Stimulated activated CD8-positive, alpha-beta memory T cell treated with anti-CD3 and anti-CD28 coated beads, Interleukin-12 subunit alpha, Interleukin-12 subunit beta, amount 100 ng/mL, for 24 hours (primary cell): Measurements from ENCODE around the gene ICE2.
"Not testable (repeated sequence)": the region's sequence is repeated elsewhere in the genome, so short reads cannot be mapped to it uniquely, and the experiment has no call there.

Experiments used
- DNase-seq: peaks from one replicate; pipeline ENCODE4 v3.0.0-alpha.2; 2020; ENCODE audit errors: extremely low read depth

The ICE2 gene

DNA sequence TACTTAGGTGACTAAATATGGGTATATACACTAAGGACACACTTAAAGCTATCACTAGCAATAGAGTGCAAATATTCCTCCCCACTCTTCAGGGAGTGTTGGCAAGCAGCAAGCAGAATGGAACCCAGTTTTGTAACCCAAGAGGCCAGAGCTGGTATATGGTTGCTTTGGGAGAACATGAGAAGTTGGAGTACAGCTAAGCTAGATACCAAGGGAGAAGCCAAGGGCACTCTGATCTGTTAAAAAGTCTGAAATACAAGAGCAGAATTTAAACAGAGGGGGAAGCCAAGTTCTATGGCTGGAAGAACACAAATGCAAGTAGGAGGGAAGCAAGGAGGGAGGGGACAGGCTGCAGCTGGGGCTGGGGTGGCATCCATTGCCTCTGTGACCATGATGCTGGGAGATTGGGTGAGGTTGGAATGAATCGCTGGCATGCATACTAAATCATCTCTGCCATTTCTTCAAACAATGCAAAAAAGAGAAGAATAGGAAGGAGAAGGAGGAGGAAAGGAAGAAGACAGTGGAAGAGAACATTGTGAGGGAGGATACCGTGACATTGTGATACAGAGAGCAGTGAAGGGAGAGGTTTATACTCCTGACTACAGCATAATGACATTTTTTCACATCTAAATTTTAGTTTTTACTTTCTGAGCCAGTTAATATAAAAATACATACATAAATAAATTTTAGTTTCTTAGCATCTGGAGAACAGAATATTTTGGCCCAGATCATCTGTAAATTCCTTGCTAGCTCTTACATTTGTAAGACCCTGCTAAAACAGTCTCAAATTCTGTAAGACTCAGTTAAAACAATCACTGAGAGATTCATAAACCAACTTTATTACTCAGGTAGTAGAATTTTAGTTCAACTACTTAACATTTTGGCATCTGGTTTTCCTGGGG is 72.2 kb downstream of the ICE2 start:
- no peak for DNase-seq

DNA sequence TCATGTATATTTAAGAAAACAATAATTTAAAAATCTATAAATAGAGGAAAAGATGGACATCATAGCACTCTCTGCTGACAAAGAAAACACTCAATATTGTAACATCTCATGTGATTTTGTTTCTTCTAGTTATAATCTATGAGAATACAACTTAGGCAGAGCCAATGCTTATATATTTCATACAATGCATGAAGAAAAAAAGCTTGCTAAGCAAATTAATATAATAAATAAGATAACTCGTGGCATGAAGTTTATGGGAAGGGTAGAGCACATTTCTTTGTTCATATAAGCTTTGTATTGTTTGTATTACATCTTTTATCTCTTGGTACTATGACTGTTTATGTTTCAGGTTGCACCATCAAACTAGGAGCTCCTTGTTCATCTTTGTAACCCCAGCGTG is 73.5 kb downstream of the ICE2 start:
- no peak for DNase-seq

DNA sequence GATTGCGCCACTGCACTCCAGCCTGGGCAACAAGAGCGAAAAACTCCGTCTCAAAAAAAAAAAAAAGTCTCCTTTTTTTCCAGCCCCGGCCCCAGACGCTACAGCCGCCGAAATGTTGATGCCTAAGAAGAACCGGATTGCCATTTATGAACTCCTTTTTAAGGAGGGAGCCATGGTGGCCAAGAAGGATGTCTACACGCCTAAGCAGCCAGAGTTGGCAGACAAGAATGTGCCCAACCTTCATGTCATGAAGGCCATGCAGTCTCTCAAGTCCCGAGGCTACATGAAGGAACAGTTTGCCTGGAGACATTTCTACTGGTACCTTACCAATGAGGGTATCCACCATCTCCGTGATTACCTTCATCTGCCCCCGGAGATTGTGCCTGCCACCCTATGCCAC is 74.6 kb downstream of the ICE2 start:
- DNase-seq: not testable (repeated sequence)

DNA sequence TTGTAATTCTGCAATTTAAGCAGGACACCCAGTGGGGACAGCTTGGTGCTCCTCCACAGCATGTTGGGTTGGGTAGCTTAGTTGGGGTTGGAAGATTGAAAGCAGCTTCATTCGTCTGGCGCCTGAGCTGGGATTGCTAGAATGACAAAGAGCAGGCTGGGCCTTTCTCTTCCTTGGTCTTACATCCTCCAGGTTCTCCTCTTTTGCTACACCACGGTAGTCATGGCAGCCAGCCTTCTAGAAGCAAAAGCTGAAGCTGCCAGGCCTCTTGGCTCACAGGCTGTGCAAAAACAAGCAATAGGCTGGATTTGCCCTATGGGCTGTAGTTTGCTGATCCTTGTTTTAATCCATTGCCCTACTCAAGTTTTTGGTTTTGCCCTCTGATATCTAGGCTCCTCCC is 78.0 kb downstream of the ICE2 start:
- DNase-seq: no peak

DNA sequence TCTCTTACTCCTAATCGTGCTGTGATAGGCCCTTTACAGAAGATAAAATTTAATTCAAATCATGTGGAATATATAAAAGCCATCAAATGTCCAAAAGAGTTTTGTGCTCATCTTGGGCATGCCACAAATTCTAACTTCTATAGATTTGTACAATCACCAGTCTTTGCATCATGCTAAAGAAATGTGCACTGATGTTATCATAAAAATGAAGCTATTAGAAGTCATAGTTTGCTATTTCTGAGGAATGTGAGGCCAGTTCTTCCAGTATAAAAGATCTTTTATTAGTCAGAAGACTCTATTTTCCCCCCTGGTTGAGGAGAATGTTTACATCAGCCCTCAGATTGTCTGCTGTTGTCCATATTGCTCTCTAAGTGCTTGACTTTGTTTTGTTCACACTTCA is 79.0 kb downstream of the ICE2 start:
- DNase-seq: no peak

DNA sequence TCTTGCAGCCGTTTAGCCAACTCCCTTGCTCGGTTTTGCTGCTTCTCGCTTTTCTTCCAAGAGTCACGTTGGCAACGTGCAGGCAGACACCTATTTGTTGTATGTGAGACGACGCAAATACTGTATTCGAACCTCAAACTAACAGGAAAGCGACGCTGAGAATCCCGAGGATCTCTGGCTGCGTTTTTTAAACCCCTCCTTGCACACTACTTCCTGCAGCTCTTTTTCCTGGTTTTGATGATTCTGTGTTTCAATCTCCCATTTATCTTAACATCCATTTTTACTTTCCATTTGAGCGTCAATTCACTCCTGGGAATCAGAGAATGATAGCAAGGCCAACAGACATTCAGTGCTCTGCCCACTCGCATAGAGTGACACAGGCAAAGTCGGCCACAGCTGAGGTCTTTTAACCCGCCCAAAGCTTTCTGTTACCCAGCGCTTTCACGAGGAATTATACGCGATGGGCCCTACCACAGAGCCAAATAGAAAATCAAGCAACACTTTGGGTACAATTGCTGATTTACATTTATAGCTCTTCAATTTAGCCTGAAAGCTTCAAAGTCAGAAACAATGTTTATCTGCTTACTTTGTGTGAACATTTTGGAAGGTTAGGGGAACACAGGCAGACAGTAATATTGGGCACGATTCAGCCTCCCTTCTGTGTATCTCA is 79.6 kb downstream of the ICE2 start:
- DNase-seq: no peak

DNA sequence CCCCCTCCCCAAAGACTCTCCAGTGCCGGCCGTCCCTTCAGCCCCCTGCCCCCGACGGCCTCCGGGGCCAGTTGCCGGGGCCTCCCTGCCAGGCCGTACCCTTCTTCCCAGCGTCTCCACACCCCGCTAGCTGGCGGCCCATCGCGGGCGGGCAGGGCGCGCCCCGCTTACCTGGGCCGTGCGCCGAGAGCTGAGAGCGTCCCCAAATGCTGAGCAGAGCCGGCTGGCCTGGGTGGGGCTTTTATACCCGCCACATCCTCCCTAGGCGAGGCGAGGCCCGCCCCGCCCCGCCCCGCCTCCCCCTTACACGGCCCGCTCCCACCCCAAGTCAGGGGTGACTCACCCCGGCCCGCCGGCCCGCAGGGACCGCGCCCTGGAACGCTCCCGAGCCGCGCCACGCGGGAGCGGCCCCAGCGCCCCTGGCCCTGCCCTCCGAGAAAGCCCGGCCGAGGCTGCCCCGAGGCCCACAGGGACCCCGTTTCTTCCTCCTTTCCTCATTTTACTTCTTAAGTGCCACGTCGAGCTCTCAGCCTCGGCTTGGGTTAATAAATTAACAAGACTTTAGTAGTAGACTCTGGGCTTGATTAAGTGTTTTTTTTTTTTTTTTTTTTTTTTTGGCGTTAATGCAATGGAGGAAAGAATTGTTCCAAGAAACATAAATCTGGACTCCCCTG is 81.0 kb downstream of the ICE2 start, which contains the start of gene ANXA2:
Gene ANXA2 (minus strand): TSS at position 215 of the 674 bp plus-strand sequence. CDS start 11,911 bp downstream, outside the sequence.
- DNase-seq: peak; percentile 52

DNA sequence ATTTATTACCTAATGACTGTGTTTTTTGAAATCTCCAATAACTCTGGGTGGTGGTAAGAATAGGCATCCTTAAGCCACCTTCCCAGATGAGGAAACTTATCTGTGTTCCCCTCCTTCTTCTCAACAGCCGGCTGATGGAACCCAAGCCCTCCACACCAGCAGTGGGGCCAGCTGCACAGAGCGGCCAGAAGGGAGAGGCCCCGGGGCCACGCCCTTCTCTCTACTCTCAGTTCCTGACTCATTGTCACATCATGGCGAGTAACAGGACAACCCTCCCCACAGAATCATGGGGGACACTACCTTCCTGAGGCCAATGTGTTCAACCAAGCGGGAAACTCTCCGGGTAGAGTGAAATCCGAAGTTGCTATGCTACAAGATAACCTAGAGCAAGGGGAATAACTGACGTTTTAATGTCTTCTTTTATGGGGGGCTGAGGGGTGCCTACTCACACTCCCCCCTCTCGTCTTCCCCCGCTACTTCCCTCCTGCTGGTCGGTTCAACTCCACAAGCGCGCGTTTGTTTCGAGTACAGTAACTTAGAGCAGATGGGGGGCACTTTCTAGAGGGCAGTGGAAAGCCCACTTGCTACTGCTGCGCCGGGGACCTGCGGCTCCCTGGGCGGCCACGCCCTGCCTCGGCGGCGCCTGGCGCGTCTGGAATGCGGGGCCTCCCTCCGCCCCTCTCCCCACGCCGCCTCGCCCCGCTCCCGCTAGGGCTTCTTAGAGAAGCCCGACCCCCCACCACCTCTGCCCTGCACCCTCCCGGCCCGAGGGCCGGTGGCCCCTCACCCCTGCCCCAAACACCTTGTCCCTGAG is 81.8 kb downstream of the ICE2 start:
- DNase-seq: no peak

DNA sequence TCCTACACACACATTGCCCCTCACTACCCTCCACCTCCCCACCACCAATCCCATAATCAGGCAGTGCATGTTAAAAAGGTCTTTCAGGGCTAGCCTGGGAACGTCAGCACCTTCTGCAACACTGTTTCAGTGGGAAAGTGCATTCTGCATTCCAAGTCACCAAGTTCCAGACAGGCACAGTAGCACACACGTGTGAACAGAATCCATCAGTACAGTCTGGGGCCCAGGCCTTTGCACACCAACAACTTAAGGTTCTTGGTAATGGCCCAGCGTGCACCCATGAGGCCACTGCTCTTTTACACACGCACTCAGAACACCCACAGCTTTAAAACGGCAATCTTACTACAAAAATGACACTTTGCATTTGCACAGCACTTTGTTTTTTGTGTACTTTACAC is 82.4 kb downstream of the ICE2 start:
- DNase-seq: no peak

DNA sequence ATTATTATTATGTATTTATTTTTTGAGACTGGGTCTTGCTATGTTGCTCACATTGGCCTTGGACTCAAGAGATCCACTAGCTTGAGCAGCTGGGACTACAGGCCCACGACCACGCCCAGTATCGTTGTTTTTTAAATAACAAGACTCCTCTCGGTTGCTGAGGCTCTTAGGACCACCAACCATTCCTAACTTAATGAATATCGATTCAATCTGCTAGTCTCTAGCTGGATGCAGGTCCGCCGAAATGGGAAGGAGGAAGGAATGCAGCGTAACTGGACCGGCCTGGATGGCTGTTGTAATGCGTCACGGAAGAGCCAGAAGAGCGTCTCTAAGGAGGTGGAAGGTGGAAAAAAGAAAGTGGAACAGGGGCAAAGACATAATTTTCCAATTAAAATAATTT is 82.8 kb downstream of the ICE2 start:
- DNase-seq: no peak

DNA sequence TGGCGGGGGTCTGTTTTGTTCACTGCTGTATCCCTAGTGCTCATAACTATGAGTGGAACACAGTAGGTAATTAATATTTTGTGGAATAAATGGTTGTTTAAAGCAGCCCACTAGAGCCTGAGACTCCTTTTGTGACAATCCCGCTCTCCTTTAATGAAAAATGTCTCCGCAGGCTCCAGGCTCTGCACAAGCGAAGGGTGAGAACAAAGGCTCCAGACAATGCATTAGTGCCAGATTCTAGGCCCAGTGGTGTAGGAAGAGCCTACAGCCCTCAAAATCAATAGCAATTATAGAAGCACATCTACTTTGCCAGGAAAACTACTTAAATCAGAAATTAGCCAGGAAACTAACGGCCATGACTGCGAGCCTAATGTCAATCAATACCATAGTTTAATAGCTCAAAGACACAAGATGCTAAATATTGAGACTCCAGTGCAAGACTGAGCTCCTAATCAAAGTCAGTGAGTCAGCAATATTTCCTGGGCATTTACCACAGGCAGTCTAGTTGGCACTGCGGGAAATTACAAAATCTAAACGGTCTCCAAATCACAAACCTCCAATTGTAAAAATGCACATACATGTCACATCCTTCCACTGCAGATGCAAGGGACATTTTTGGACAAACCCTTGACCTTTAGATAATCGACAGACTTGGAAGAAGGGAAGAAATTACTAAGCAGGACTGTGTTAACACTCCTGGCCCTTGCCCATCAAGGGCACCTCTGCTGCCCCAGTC is 83.5 kb downstream of the ICE2 start:
- no peak for DNase-seq

DNA sequence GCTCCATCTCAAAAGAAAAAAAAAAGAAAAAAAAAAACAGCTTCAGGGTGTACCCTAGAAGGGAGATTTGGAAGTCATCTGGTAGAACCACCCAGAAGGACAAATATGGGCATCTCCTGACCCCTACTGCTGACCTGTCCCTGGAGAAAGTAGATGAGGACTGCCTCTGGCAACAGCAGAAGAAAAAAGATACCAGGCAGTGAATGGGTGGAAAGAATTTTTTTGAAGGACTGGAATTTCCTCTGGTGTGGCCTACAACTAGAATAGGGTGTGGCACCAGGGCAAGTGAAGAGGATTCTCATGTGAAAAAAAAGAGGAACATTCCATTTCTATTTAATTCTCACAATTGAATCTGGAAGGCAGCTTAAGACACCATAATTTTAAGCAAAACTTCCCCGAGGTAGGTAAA is 84.2 kb downstream of the ICE2 start:
- DNase-seq: no peak

DNA sequence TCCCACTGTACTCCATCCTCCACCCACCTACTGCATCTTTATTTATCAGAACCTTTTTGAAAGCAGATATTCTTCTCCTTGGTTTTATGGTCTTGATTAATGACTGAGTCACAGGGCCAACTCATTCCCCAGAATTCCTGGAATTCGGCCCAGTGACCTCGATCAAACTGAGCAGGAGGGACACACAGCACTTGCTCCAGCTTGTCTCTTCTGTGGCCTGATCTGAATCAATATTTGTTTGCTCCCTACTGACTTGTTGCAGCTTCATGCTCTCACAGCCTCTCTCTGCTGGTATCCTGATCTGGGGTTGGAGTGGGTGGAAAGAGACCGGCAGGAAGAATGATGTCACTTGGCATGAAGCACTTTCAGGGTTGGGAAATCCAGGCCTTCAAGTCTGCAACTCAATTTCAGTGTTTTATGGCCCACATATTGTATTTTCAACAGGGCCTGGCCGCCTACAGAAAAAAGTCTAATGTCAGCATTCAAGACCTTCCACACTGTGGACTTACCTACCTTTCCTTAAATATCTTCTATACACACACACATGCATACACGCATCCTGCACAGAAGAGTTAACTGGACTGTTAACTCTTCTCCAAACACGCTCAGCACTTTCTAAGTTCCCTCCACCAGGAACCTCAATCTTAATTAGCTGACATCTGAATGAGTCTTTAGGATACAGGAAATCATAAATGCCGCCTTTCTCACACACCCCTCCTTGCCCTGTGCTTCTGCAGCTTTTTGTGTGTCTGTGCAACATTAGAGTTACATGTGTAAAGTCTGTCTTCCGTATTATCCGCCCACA is 85.8 kb downstream of the ICE2 start:
- no peak for DNase-seq

DNA sequence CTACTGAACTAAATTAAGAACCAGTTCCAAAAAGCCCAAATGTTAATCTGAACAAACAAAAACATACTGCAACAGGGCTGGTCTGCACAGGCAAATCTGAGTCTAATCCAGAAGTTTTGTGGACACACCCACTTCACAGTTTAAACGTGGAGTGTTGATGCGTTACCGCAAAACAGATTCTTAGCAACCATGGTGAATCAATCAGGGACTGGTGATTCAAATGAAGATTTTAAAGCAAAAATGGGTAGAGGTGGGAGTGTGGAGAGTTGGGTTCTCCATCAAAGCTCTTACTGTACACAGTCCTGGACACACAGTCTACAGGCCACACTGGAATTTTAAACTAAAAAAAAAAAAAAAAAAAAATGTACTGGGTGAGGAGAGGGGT is 86.3 kb downstream of the ICE2 start:
- DNase-seq: no peak

DNA sequence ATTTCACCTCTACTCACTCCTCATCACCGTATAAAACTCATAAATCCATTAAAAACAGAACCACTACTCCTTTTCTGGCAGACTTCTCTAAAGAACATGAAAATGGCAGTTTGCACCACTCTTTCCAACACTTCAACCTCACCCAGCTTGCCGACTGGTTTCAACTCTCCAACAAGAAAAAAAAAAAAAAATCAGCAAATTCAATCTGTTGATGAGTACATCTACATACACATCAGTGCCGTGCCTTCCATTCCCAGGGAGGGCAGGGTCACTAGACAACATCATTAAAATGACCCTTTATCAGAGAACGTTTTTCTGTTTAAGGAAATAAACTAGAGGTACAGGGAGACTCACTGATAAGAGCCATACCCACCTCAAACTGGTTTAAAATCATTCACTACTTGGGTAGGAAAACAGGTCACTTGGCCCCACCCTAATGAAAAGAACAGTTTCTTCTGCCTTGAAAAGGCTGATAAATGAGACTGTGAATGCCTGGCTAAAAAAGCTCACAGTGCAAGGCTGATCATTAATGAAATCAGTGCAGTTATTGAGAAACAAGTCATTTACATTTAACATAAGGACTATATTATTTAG is 87.1 kb downstream of the ICE2 start:
- no peak for DNase-seq

DNA sequence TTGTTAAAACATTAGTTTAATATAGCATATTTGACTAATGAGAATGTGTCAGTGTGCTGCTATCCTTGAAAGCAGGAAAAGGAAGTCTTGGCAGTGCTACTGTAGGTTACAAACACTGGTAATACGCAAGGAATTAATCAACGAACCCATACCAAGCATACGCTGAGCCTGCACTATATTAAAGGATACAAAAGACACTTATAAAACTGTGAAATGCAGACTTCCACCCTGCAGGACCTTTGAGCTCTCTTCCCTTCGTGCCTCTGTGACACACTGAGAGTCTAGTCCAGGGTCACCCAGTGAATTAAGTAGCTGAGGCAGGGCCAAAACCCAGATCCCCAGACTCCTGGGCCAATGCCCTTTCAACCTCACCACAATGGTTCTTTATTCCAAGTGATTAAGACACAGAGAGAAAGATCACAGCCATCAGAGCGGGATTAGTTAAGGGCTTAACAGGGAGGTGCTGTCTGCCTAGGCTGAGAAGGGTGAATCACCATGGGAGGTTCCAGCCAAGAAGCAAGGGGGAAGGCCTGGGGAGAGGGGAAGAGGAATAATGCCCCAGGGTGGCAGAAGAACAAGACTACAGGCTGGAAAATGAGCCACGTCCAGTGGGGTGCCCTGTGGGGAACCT is 88.0 kb downstream of the ICE2 start:
- no peak for DNase-seq

DNA sequence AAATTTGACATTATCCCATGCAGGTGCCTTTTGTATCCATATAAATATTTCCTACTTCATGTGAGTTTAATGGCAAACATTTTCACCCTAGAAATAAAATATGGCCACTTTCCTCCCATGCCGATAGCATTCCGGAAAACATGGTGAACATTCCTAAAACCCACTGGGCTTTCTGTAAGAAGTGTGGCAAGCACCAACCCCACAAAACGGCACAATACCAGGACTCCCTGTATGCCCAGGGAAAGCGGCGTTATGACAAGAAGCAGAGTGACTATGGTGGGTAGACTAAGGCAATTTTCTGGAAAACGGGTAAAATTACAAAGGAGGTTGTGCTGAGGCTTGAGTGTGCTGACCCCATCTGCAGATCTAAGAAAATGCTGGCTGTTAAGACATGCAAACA is 88.7 kb downstream of the ICE2 start:
- no peak for DNase-seq

DNA sequence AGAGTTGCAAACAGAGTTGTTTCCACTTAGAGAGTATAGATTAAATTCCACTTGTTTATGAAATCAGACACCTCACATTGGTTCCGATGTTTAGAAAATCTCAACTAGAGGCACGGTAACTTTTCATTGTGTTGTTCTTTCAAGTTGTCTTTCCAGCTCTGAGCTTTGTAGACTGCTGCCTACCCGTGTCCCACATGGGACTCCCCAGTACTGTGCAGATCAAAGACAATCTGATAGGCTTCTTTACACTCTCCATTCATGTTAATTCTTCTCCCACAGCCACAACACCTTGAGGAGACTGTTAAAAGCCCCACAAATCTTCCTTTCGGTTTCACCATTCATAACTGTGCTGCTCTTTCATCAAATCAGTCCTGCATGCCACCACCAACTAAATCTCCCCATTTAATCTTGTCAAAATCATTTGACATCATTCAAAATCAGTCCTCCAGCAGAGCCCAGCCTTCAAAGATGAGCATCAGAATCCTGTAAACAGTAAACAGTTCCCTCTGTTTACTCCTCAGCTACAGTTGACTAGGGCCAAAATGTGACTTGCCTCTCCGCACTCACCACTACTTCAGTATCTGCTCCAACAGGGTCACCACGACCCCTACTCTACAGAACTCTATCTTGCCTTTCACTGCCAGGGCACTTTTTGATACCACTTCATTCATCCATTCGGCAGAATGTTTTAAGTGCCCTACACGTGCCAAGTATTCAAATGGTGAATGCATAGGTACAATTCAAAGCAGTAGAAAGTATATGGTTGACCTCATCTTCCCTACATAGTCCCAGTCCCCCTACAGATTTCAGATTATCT is 89.5 kb downstream of the ICE2 start:
- no peak for DNase-seq

DNA sequence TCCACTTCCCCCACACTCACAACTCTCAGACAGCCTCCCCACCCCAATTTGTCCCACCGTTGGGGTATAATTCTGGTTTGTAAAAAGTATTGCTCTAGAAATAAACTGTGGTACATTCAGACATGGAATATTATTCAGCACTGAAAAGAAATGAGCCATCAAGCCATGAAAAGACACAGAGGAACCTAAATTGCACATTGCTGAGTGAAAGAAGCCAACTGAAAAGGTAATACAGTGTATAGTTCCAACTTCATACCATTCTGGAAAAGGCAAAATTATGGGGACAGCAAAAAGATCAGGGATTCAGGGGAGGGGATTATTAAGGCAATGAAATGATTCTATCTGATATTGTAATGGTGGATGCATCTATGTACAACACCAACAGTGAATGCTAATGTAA is 91.6 kb downstream of the ICE2 start:
- no peak for DNase-seq
